Mucosa of descending colon (tissue), 3 donors: ENCODE data around the gene PLAC8. TPM values are rescaled to one million over a fixed set of nuclear protein-coding genes. Genes with fewer than 3 reads are reported as not detected.
"Not testable (repeated sequence)": the region's sequence is repeated elsewhere in the genome, so short reads cannot be mapped to it uniquely, and the experiment has no call there.

Experiments used
- ATAC-seq: fragments of 200-7000 bp; cut with Tn5 transposase; one replicate; pipeline ENCODE4 v1.9.1; 2020; ENCODE audit warnings: mild to moderate bottlenecking, moderate library complexity
- DNase-seq, 3 donors: peaks; one replicate each; pipeline ENCODE4 v3.0.0-alpha.2; 2020
- H3K36me3 ChIP-seq: fragments of 200-600 bp; one replicate; pipeline ENCODE4 v1.8.0; 2021; ENCODE audit warnings: low read depth, mild to moderate bottlenecking
- H3K4me1 ChIP-seq: fragments of 200-600 bp; one replicate; pipeline ENCODE4 v1.8.0; 2021; ENCODE audit warnings: low read depth, mild to moderate bottlenecking
- H3K4me3 ChIP-seq: fragments of 200-600 bp; one replicate; pipeline ENCODE4 v1.8.0; 2021; ENCODE audit warnings: mild to moderate bottlenecking
- H3K9me3 ChIP-seq: fragments of 200-600 bp; one replicate; pipeline ENCODE4 v1.8.0; 2021; ENCODE audit warnings: mild to moderate bottlenecking
- CTCF ChIP-seq: fragments of 200-600 bp; IDR thresholded peaks from one replicate; pipeline ENCODE4 v1.8.0; 2022; ENCODE audit warnings: antibody characterized with exemption, mild to moderate bottlenecking
- intact Hi-C, 2 donors: fragments of 100-400 bp; cut with DNase I in 1 of 2; cut with micrococcal nuclease in 1 of 2; formaldehyde crosslinking; loops; one replicate each; pipeline versions ENCODE4 v1.11.0 to v1.11.1; 2022; cut with DNase I, micrococcal nuclease
- total RNA-seq, 3 donors: library from RNA; stranded (reverse); fragmentation: NEBNext Ultra II Directional in 2 of 3; extraction: Animal tissue kit (Norgen Biotek cat#: 25700) in 2 of 3; gene quantifications; one replicate each; pipeline versions ENCODE4 v1.2.1 to v1.2.4, GENCODE V29; 2021 to 2023
- donor health status: DM: no; HTN: no; CAD: no; lungs with moderate emphysema.
- donor health status: DM: no; HTN: no; CAD: no.
- donor health status: DM: no; HTN: yes; CAD: no.

PLAC8 gene
- total RNA-seq, 3 donors from 2014 or later, result 539 to 1,034 (median 875) TPM

GRCh38 chr4:83054928-83055327, 59.6 kb downstream of the PLAC8 start:
- H3K4me3 ChIP-seq, result no peak overlapping the region
- DNase-seq (peak in 1 of 3 donors; percentile 38), ATAC-seq (no peak)
- no peaks in the 10 kb centered on the region for H3K4me1 ChIP-seq
- H3K36me3 ChIP-seq, result no peaks in the 10 kb centered on the region
- TF ChIP-seq CTCF, result no peak
- intact Hi-C loops, result no loop called here
- H3K9me3 ChIP-seq, result no peaks in the 10 kb centered on the region

GRCh38 chr4:83048781-83049180, 65.7 kb downstream of the PLAC8 start:
- intact Hi-C loops, H3K4me3 ChIP-seq, H3K9me3 ChIP-seq, H3K36me3 ChIP-seq, ATAC-seq, H3K4me1 ChIP-seq, DNase-seq: not testable (repeated sequence)

GRCh38 chr4:83046693-83047473, 67.6 kb downstream of the PLAC8 start:
- H3K4me1 ChIP-seq, result no peaks in the 10 kb centered on the region
- peak; percentile 52 for ATAC-seq
- intact Hi-C loops, result no loop called here
- no peak overlapping the region for H3K4me3 ChIP-seq
- no peak for TF ChIP-seq CTCF
- H3K36me3 ChIP-seq, result no peaks in the 10 kb centered on the region
- no peaks in the 10 kb centered on the region for H3K9me3 ChIP-seq
- DNase-seq, result peak in 1 of 3 donors; percentile 35

- H3K36me3 ChIP-seq, result no peaks in the 10 kb centered on the region
- no peak for TF ChIP-seq CTCF
- DNase-seq (no peak), ATAC-seq (no peak)
- no peak overlapping the region for H3K4me3 ChIP-seq
- intact Hi-C loops, result no loop called here
- no peaks in the 10 kb centered on the region for H3K4me1 ChIP-seq
- H3K9me3 ChIP-seq, result no peaks in the 10 kb centered on the region
Measured at GRCh38 chr4:83043801-83044407, 70.6 kb downstream of the PLAC8 start.

GRCh38 chr4:83043157-83043556, 71.4 kb downstream of the PLAC8 start:
- intact Hi-C loops, H3K4me3 ChIP-seq, ATAC-seq: not testable (repeated sequence)

GRCh38 chr4:83040269-83040668, 74.3 kb downstream of the PLAC8 start:
- ATAC-seq, result no peak
- TF ChIP-seq CTCF, result no peak
- Histone ChIP-seq H3K9me3 (no peaks in the 10 kb centered on the region), H3K4me1 (peaks cover 15% of the 10 kb centered on the region), H3K36me3 (no peaks in the 10 kb centered on the region), H3K4me3 (no peak overlapping the region)
- no peak for DNase-seq
- intact Hi-C loops, result no loop called here

More at GRCh38 chr4:83043157-83043556, 71.4 kb downstream of the PLAC8 start:
- H3K9me3 ChIP-seq, DNase-seq, H3K36me3 ChIP-seq, H3K4me1 ChIP-seq: not testable (repeated sequence)

Other genes with a start within 250 kb of the PLAC8 start
- gene SEC31A, start 223.6 kb downstream of the PLAC8 start, total RNA-seq, result 100 to 1,000 TPM; 167 to 179 (median 176) TPM
- 1 to 10 TPM; 2.9 to 5.1 (median 5.0) TPM for gene THAP9, start 214.0 kb downstream of the PLAC8 start, total RNA-seq
- gene LIN54, start 103.9 kb downstream of the PLAC8 start, total RNA-seq, result 10 to 100 TPM; 15.6 to 16.7 (median 15.8) TPM
- 10 to 100 TPM; 16.7 to 26.1 (median 26.0) TPM for gene COPS4, start 79.5 kb downstream of the PLAC8 start, total RNA-seq
- 10 to 100 TPM; 12.5 to 21.6 (median 18.1) TPM for gene COQ2, start 170.1 kb upstream of the PLAC8 start, total RNA-seq
- gene HPSE, start 220.1 kb upstream of the PLAC8 start, total RNA-seq, result 10 to 100 TPM in 2 of 3 donors, 1 to 10 TPM in 1; 6.9 to 17.2 (median 14.0) TPM